GM20431 (cell line): ENCODE results near the gene CCDC87.
"Not testable (repeated sequence)": the region's sequence is repeated elsewhere in the genome, so short reads cannot be mapped to it uniquely, and the experiment has no call there.

Experiments used
- in situ Hi-C: fragments of 300-500 bp; cut with MseI, MboI; formaldehyde crosslinking; loops from one replicate; pipeline ENCODE4 v1.15.0; 2020; ENCODE audit warnings: low sequenced_read_pairs; ENCODE audit not compliant: unreplicated experiment

The CCDC87 gene

GRCh38 chr11:66617155-66617834, 24.4 kb upstream of the CCDC87 start:
- in situ Hi-C loops, result no loop called here

- in situ Hi-C loops, result no loop called here
These were observed 23.7 kb upstream of the CCDC87 start, which contains the start of gene RBM14 for GRCh38 chr11:66616379-66617154. TSS of gene RBM14 (plus strand) at chr11:66616630. CDS start at chr11:66616721, 91 bp downstream.

- in situ Hi-C loops, result no loop called here
These were observed 21.2 kb upstream of the CCDC87 start for GRCh38 chr11:66614073-66614472.

GRCh38 chr11:66612458-66612857, 19.6 kb upstream of the CCDC87 start:
- in situ Hi-C loops, result no loop called here

GRCh38 chr11:66609721-66610617, 17.1 kb upstream of the CCDC87 start:
- in situ Hi-C loops, result no loop called here

GRCh38 chr11:66607126-66607834, 14.4 kb upstream of the CCDC87 start:
- in situ Hi-C loops, result no loop called here

GRCh38 chr11:66606608-66607007, 13.7 kb upstream of the CCDC87 start:
- in situ Hi-C loops, result not testable (repeated sequence)

GRCh38 chr11:66604155-66604554, 11.3 kb upstream of the CCDC87 start:
- in situ Hi-C loops, result no loop called here

GRCh38 chr11:66603072-66603471, 10.2 kb upstream of the CCDC87 start:
- in situ Hi-C loops, result no loop called here

- in situ Hi-C loops, result no loop called here
These were observed 7.9 kb upstream of the CCDC87 start for GRCh38 chr11:66600631-66601233.

- in situ Hi-C loops, result no loop called here
These were observed 7.4 kb upstream of the CCDC87 start for GRCh38 chr11:66600219-66600618.

GRCh38 chr11:66598993-66599392, 6.1 kb upstream of the CCDC87 start:
- in situ Hi-C loops, result no loop called here

- in situ Hi-C loops, result no loop called here
These were observed 2.5 kb upstream of the CCDC87 start for GRCh38 chr11:66595245-66595904.

GRCh38 chr11:66593650-66594049, 787 bp upstream of the CCDC87 start:
- in situ Hi-C loops, result no loop called here

- in situ Hi-C loops, result no loop called here
These were observed 406 bp upstream of the CCDC87 start for GRCh38 chr11:66593303-66593635.

GRCh38 chr11:66591175-66591574, 1.7 kb downstream of the CCDC87 start:
- in situ Hi-C loops, result no loop called here

GRCh38 chr11:66589996-66590675, 2.7 kb downstream of the CCDC87 start:
- in situ Hi-C loops, result no loop called here

GRCh38 chr11:66589315-66589714, 3.5 kb downstream of the CCDC87 start:
- in situ Hi-C loops, result not testable (repeated sequence)

- in situ Hi-C loops, result no loop called here
These were observed 6.7 kb downstream of the CCDC87 start for GRCh38 chr11:66586136-66586535.
